Measurements from ENCODE around the gene PPP4R2. TPM values are rescaled to one million over a fixed set of nuclear protein-coding genes. Genes with fewer than 3 reads are reported as not detected.
"Not testable (repeated sequence)": the region's sequence is repeated elsewhere in the genome, so short reads cannot be mapped to it uniquely, and the experiment has no call there.

Gene PPP4R2
- total RNA-seq, 1 donor from 2014 or later = 90.2 TPM

DNA sequence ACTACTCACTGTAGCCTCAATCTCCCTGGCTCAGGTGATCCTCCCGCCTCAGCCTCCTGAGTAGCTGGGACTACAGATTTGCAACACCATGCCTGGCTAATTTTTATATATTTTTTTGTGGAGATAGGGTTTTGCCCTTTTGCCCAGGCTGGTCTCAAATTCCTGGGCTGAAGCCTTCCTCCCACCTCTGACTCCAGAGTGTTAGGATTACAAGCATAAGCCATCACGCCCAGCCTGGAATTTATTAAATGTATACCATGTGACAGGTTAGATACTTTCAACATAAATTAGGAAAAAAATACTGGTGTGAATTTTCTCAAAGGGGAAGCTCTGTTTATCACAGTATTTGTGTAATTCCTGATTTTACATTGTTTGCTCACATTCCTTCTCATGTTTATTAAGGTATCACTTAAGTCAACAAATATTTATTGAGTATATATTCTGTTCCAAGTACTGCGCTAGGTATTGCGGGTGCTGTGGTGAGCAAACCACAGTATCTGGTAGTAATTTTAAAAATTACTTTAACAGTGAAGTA is 24.8 kb downstream of the PPP4R2 start:
- intact Hi-C loops (cut with micrococcal nuclease) = no loop called here

DNA sequence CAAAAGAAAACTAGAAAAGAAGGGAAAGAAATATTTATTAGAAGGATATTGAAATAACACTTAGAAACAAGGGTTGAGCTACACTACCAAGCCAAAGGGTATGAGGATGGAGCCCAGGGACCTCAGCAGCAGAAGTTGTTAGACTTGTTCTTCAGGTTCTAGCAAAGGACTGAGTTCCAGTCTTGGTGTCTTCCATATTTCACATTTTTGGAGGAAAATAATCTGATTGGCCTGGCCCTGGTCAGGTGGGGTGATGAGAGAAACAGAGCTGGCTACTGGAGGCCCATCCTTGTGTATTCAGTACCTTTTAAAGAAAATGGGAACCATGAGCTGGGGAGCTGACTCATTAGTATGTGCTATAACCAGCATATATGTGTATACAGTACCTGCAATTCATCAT is 28.2 kb downstream of the PPP4R2 start:
- intact Hi-C loops (cut with micrococcal nuclease) = no loop called here

DNA sequence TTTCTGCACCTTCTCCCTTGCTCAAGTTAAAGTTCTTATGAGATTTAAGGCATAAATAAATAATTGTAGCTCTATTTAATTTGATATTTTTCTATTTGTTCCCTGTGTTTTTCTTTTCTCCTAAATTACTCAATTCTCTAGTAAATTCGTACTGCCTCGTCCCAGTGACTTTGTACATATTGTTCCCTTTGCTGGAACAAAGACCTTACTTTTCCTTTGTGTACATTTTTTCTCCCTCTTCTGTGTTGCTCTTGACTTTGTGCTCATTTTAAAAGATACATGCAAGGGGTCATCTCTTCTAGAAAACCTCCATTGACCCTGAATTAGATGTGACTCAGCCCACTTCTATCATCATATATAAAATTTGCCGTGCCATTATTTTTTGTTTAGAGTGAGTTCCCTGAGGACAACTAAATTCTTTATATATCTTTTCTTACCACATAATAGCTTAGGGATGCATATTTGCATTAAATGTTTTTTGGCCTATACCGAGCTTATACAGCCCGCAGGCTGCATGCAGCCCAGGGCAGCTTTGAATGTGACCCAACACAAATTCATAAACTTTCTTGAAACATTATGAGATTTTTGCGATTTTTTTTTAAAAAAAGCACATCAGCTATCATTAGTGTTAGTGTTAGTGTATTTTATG is 29.6 kb downstream of the PPP4R2 start:
- intact Hi-C loops (cut with micrococcal nuclease) = no loop called here

DNA sequence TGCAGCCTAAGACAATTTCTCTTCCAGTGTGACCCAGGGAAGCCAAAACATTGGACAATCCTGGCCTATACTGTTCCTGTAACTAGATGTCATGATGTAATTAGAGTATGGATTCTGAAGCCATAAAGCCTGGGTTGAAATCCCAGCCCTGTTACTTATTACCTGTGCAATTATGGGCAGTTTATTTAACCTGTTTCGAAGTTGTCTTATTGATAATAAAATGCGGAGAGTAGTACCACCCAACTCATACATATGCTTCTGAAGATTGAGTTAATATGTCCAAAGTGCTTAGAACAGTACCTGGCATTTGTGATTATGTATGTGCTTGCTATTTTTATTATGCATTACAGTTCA is 30.1 kb downstream of the PPP4R2 start:
- intact Hi-C loops (cut with micrococcal nuclease) = no loop called here

DNA sequence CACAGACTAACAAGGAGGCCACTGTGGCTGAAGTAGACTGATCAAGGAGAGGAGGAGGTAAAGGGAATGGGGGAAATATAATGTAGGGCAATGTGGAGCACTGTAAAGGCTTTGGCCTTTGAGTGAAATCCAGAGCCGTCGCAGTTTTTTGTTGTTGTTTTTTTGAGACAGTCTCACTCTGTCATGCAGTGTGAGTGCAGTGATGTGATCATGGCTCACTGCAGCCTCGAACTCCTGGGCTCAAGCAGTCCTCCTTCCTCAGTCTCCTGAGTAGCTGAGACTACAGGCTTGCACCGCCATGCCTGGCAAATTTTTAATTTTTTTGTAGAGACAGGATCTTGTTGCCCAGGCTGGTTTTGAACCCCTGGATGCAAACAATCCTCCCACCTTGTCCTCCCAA is 32.2 kb downstream of the PPP4R2 start:
- intact Hi-C loops (cut with micrococcal nuclease) = loop anchor here (1.0 to 2.0 kb wide), 2 partner anchors 30 to 52 kb away; no protein-coding TSS in a partner anchor

DNA sequence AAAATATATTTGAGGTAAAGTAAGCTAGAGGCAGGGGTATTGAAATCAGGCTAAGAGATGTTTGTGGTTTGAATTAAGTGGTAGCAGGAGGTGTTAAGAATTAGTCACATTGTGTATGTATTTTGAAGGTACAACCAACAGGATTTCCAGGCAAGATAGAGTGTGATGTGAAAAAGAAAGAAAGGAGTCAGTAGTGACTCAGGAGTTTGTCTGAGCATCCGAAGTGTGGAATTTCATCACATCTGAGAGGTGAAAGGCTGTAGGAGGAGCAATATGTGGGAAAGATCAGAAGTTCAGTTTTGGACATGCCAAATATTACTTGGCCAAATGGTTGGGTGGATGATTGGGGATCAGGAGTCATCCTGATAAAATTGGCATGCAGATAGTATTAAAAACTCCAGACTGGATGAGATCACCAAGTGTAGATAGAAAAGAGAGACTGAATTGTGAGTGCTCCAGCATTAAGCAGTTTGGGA is 32.7 kb downstream of the PPP4R2 start:
- intact Hi-C loops (cut with micrococcal nuclease) = loop anchor here (1.0 to 2.0 kb wide), 2 partner anchors 31 to 52 kb away; no protein-coding TSS in a partner anchor

DNA sequence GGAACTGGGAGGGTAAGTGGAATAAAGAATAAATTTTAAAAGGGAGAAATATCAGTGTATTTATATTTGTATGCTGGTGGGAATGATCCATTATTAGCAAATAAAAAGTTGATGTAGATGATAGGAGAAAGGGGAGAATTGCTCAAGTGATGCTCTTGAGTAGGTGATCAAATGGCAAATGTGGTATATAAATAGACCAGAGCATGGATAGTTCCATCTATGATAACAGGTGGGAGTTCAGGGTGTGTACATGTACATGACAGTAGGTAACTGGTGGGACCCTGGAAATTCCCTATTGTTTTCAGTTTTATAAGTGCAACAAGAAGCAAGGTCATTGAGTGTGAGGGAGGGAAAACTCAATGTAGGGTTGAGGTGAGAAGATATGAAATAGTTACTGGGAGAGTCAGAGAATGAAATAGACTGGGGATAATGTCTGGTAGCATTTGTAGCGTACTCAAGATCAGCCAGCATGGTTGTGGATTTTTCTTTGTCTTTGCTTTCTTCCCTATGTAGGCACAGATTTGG is 33.5 kb downstream of the PPP4R2 start:
- intact Hi-C loops (cut with micrococcal nuclease) = no loop called here

DNA sequence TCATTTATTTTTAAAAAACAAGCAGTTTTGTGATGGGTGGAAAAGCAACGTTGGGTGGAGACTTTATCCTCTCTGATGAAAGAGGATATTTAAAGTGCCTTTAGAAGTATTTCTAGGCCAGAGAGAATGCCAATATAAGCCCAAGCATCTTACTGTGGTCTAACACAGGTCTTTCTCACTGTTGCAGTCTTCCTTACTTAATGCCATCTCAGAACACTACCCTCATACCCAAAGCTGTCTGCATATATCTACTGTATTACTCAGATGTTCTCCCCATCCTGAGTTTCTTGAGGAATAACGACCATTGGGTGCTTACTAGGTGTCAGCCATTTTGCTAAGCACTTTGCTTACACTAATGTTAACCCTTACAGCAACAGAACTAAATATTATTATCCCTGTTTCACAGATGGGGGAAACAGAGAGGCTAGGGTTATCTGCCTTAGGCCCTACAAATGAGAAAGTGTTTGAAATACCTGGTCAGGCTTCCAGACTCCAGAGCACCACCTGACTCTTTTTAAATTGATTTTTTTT is 35.0 kb downstream of the PPP4R2 start:
- intact Hi-C loops (cut with micrococcal nuclease) = no loop called here

DNA sequence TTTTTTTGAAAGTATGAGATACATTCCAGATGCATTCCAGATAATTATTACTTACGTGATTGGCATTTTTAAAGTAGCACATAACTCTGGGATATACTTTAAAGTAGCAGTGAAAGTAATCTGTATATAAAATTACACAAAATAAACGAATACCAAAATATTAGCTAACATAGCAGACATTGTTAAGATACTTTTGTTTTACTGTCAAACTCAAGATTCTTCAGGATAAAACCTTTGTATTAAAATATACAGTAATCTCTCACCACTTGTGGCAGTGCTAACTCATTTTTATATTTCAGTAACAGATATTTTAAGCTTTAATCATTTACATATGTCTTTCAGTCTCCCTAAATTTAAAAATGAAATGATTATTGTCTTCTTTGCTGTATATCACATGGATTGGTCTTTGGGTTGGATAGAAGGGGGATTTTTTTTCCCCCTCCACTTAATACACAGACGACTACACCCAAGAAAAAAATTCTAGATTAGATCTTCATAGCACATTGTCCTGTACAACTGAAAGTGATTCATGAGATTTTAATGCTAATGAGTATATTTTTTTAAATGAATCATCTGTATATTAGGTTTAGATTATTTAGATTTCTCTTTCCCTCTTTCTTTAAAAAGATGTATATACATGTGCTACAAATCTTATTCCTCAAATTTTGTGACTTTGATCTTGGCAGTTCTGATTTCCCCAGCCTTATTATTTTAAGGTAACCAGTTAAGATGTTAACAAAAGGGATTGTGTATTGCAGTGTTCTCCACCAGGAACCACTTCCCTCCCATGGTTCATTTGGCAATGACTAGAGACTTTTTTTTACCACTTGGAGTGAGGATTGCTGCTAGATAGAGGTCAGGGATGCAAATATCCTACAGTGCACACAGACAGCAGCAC is 40.3 kb downstream of the PPP4R2 start:
- intact Hi-C loops (cut with micrococcal nuclease) = no loop called here

DNA sequence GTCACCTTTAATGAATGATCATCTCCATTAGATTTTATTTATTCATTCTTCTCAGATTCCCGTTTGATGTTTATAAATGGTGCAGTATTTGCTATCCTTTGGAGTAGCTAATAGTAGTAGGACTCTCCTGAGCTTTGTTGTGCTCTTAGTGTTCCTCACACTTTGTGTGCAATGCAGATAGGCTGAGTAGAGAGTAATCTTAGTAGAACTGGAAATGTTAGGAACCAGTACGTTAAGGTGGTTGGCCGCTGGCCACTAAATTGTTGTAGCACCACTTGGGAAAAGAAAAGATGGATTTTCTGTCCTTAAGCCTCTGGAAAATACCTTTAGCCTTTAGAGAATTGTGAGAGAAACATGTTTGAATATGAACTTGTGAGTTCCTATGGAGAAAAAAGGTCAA is 44.9 kb downstream of the PPP4R2 start:
- intact Hi-C loops (cut with micrococcal nuclease) = no loop called here

DNA sequence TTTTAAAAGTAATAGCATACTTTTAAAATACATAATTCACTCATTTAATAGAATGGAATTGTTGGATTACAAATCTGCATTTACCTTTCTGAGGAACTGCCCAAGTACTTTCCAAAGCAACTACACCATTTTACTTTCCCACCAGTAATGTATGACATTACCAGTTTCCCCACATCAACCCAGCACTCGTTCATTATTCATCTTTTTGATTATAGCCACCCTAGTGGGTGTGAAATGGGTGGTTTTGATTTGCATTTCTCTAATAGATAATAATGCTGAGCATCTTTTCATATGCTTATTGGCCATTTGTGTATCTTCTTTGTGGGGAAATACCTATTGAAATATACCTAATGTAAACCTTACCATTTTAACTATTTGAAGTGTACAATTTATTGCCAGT is 46.8 kb downstream of the PPP4R2 start:
- intact Hi-C loops (cut with micrococcal nuclease) = no loop called here

DNA sequence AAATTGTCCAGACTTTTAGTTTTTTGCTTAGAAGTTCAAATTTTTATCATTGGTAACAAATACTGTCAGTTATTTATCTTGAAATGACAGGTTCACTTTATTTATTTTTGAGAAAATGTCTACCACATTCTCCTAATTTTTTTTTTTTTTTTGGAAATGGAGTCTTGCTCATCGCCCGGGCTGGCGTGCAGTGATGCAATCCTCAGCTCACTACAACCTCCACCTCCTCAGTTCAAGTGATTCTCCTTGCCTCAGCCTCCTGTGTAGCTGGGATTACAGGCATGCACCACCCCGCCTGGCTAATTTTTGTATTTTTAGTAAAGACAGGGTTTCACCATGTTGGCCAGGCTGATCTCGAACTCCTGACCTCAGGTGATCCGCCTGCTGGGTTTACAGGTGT is 48.8 kb downstream of the PPP4R2 start:
- intact Hi-C loops (cut with micrococcal nuclease) = no loop called here

DNA sequence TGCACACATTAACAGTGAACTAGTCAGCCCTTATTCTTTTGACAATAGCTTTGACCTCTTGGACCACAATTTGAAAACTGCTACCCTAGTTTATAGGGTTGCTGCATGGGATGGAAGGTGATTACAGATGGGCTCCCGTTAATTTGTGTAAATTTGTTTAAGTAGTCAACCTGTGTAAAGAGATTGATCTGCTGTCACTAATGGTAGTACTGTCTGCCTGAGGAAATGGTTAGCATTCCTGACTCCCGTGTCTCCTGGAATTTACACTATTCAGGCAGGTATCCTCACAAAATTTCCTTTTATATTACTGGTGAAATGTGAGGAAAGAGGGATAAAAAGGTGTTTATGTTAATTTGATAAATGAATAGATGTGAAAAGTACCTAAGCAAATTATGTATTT is 49.6 kb downstream of the PPP4R2 start:
- intact Hi-C loops (cut with micrococcal nuclease) = no loop called here

DNA sequence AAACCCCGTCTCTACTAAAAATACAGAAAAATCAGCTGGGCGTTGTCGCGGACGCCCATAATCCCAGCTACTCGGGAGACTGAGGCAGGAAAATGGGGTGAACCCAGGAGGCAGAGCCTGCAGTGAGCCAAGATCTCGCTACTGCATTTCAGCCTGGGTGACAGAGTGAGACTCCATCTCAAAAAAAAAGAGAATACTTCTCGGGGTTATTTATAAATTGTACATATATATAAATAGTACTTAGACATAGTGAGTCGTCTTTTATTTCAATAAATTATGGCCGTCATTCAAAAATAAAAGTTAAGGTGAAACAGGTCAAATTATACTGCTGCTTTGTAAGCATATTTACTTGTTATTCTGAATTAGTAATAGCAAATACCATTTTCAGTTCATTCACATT is 52.7 kb downstream of the PPP4R2 start:
- intact Hi-C loops (cut with micrococcal nuclease) = no loop called here

DNA sequence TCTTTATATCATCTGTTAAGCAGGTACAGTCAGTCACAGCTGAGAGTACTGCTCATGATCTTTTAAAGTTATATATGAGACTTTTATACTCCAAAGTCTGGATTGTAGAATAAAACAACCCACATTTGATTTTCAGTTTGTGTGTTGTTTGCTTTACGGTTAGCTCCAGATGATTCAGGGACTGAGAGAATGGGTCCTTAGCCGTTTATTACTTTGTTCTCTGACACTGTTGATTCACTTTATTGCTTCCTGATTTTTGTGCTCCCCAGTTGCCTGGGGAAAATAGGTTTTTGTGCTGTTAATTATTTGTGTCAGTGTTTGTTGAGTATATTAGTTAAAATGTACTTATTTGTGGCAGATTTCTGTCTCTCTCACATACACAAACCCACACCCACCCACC is 56.2 kb downstream of the PPP4R2 start:
- intact Hi-C loops (cut with micrococcal nuclease) = no loop called here

DNA sequence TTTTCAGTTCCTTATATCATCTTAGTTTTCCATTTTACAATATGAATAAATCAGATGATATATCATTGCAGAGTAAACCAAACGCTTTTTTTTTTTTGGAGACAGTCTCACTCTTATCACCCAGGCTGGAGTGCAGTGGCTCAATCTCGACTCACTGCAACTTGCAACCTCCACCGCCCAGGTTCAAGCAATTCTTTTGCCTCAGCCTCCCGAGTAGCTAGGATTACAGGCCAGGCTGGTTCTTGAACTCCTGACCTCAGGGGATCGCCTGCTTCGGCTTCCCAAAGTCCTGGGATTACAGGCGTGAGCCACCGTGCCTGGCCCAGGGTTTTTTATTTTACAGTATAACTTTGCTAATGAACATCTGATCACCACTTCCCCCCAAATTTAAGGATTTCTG is 59.0 kb downstream of the PPP4R2 start:
- intact Hi-C loops (cut with micrococcal nuclease) = no loop called here

DNA sequence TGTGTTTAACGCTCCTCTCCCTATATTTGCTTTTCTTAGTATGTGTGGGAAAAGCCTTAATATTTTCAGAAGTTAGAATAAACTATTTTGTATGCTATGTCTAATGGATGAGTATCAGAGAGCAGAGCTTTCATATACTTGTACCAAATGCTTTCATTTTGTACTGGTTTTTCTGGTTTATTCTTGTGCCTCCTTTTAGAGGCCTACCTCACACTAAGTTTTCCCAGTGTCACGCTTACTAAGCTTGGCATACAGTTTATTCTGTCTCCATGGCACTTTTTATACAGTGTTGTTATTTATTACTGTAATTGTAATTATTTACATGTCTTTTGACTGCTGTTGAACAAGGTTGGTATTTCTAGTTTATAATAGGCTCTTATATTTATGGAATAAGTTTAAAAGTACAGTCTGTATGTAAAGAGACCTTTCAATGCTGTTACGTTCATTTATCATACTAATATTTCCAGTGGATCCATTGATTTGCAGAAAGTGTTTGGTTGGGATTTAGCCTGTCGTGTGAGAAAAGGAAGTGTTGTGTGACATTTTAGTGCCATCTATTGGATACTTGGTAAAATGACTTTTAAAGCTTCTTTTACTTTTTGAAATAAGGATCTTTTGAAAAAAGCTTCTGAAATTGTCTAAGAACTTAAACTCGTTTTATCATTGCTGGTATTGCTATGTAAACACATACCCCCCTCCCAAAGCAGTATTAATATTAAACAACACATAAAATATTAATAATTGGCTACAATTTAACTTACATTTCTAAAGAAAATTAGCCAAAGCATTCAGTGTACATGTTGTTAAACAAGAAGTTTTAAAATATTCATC is 59.6 kb downstream of the PPP4R2 start:
- intact Hi-C loops (cut with micrococcal nuclease) = loop anchor here (1.0 kb wide), 4 partner anchors 30 to 205 kb away; no protein-coding TSS in a partner anchor

DNA sequence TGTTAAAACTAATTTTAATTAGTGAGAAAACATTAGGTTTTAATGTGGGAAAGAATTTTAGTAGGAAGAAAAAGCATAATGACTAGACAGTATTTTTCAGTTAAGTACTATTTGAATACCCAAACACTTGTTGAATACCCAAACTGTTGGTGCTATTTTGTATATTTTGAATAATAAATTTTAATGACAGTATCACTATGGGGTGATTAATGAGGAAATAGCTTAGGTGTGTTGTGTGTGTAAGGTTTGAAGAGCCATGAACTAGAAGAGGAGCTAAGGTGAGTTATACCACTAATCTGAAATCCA is 60.2 kb downstream of the PPP4R2 start:
- intact Hi-C loops (cut with micrococcal nuclease) = loop anchor here (1.0 kb wide), 4 partner anchors 30 to 205 kb away; no protein-coding TSS in a partner anchor

DNA sequence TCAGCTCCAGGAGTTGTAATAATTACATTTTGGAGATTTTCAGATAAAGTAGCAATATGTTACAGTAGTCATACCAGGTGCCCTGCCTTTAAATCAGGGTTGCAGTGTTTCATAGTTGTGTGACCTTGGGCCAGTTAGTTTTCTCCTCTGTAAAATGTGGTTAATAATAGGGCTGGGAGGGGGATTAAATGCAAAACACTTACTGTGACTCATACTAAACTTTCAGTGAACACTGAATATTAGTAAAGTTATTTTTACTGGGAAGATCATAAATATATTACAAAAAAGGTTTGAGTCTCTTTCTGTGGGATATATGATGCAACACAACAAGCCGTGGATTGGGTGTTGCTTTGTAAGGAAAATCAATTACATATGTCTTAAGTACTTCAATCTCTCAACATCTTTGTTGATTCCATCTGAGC is 63.7 kb downstream of the PPP4R2 start:
- intact Hi-C loops (cut with micrococcal nuclease) = no loop called here

DNA sequence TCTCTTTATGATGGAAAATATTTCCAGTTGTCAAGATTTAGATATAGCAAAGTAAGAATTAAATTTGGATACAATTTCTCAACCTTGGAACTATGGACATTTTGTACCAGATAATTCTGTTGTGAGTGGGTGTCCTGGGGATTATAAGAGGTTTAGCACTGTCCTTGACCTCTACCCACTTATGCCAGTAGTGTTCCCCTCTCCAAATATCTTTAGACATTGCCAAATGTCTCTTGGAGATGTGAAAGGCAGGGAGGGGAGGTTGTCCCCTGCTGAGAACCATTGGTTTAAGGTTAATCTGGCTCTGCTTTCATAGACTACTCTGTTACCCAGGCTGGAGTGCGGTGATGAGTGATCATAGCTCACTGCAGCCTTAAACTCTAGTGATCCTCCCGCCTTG is 64.8 kb downstream of the PPP4R2 start, which contains the start of gene EBLN2:
Gene EBLN2, plus strand, starts transcription at position 244 of the 400 bp plus-strand sequence. CDS start 423 bp downstream, outside the sequence.
- intact Hi-C loops (cut with micrococcal nuclease) = no loop called here

DNA sequence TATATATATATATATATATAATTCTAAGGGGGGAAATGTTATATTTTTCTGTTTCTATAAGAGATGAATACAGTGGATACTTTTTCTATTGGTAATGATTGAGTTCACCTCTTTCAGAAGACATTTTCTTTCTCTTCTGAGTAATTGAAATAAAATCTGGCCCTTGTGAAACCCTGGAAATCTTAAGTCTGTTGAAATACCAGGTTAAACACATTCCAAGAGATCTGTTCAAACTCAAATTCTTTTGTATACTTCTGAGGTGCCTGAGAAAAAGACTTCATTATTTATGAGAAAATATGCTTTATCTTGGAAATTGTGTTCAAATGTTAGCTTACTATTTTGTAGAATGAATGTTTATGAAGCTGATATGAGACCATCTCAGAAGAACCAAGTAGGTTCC is 69.6 kb downstream of the PPP4R2 start:
- intact Hi-C loops (cut with micrococcal nuclease) = not testable (repeated sequence)

Data from T-helper 1 cell treated with Interleukin-12 subunit alpha and Interleukin-12 subunit beta and Interleukin-4 antibody, amounts not matched to agents 30 ng/mL and 1 ng/mL, for 36 hours (primary cell).